ENCODE data around the gene ARAF. TPM values are rescaled to one million over a fixed set of nuclear protein-coding genes. Genes with fewer than 3 reads are reported as not detected.

Gene ARAF
- polyA plus RNA-seq, 3 donors from 2014 or later: 53.5 to 122 (median 68.5) TPM

GRCh38 chrX:47605024-47605423 lies 44.0 kb downstream of the ARAF start:
- peaks cover 2 to 14% (median 5%) of the 10 kb centered on the region in 3 donors for H3K27me3 Mint-ChIP-seq (ENCODE audit: low read depth in 3 of 3)
- no peak overlapping the region for H3K4me3 Mint-ChIP-seq
- H3K27ac Mint-ChIP-seq: no peak overlapping the region
- DNase-seq: no peak
- peaks cover 0 to 5% (median 2%) of the 10 kb centered on the region in 6 donors for H3K9me3 Mint-ChIP-seq
- peaks cover 0 to under 1% (median 0%) of the 10 kb centered on the region in 3 donors for H3K36me3 Mint-ChIP-seq
- no peaks in the 10 kb centered on the region for H3K4me1 Mint-ChIP-seq

- Mint-ChIP-seq H3K36me3 (no peaks in the 10 kb centered on the region), H3K4me3 (no peak overlapping the region), H3K4me1 (no peaks in the 10 kb centered on the region), H3K27me3 (ENCODE audit: low read depth in 3 of 3) (peaks cover 2 to 9% (median 5%) of the 10 kb centered on the region in 3 donors), H3K27ac (no peak overlapping the region), H3K9me3 (peaks cover 0 to 2% (median 0%) of the 10 kb centered on the region in 6 donors)
- no peak for DNase-seq
Measured at GRCh38 chrX:47607091-47607490, 46.1 kb downstream of the ARAF start.

GRCh38 chrX:47608130-47608810 lies 47.3 kb downstream of the ARAF start:
- H3K4me3 Mint-ChIP-seq: no peak overlapping the region
- no peak overlapping the region for H3K27ac Mint-ChIP-seq
- H3K27me3 Mint-ChIP-seq (ENCODE audit: low read depth in 3 of 3): peaks cover 2 to 9% (median 7%) of the 10 kb centered on the region in 3 donors
- H3K9me3 Mint-ChIP-seq: peaks cover 0 to 2% (median 0%) of the 10 kb centered on the region in 6 donors
- no peak for DNase-seq
- no peaks in the 10 kb centered on the region for H3K36me3 Mint-ChIP-seq
- H3K4me1 Mint-ChIP-seq: no peaks in the 10 kb centered on the region

- Mint-ChIP-seq H3K27ac (no peak overlapping the region), H3K9me3 (peaks cover 0 to under 1% (median 0%) of the 10 kb centered on the region in 6 donors), H3K4me1 (no peaks in the 10 kb centered on the region), H3K4me3 (no peak overlapping the region), H3K27me3 (ENCODE audit: low read depth in 3 of 3) (peaks cover 2 to 7% (median 7%) of the 10 kb centered on the region in 3 donors), H3K36me3 (no peaks in the 10 kb centered on the region)
- DNase-seq: no peak
Measured at GRCh38 chrX:47610511-47610910, 49.5 kb downstream of the ARAF start.

GRCh38 chrX:47611489-47611888 lies 50.5 kb downstream of the ARAF start:
- Mint-ChIP-seq H3K27me3 (ENCODE audit: low read depth in 3 of 3) (peaks cover 2 to 5% (median 3%) of the 10 kb centered on the region in 3 donors), H3K36me3 (no peaks in the 10 kb centered on the region), H3K27ac (no peak overlapping the region), H3K4me1 (no peaks in the 10 kb centered on the region), H3K4me3 (no peak overlapping the region), H3K9me3 (no peaks in the 10 kb centered on the region)
- DNase-seq: no peak

- H3K27ac Mint-ChIP-seq: no peak overlapping the region
- peaks cover 1 to 2% (median 2%) of the 10 kb centered on the region in 3 donors for H3K27me3 Mint-ChIP-seq (ENCODE audit: low read depth in 3 of 3)
- no peaks in the 10 kb centered on the region for H3K9me3 Mint-ChIP-seq
- H3K36me3 Mint-ChIP-seq: no peaks in the 10 kb centered on the region
- no peak for DNase-seq
- no peak overlapping the region for H3K4me3 Mint-ChIP-seq
- H3K4me1 Mint-ChIP-seq: no peaks in the 10 kb centered on the region
Measured at GRCh38 chrX:47611926-47612325, 50.9 kb downstream of the ARAF start.

GRCh38 chrX:47612418-47612817 lies 51.4 kb downstream of the ARAF start:
- no peak overlapping the region for H3K27ac Mint-ChIP-seq
- no peaks in the 10 kb centered on the region for H3K36me3 Mint-ChIP-seq
- H3K27me3 Mint-ChIP-seq (ENCODE audit: low read depth in 3 of 3): peaks cover 0 to 2% (median 1%) of the 10 kb centered on the region in 3 donors
- DNase-seq: no peak
- no peaks in the 10 kb centered on the region for H3K9me3 Mint-ChIP-seq
- no peaks in the 10 kb centered on the region for H3K4me1 Mint-ChIP-seq
- no peak overlapping the region for H3K4me3 Mint-ChIP-seq

GRCh38 chrX:47613082-47613481 lies 52.1 kb downstream of the ARAF start:
- H3K36me3 Mint-ChIP-seq: no peaks in the 10 kb centered on the region
- H3K9me3 Mint-ChIP-seq: no peaks in the 10 kb centered on the region
- no peak for DNase-seq
- no peak overlapping the region for H3K27ac Mint-ChIP-seq
- H3K4me1 Mint-ChIP-seq: no peaks in the 10 kb centered on the region
- H3K4me3 Mint-ChIP-seq: no peak overlapping the region
- peaks cover 0 to 3% (median 2%) of the 10 kb centered on the region in 3 donors for H3K27me3 Mint-ChIP-seq (ENCODE audit: low read depth in 3 of 3)

GRCh38 chrX:47614618-47615017 lies 53.6 kb downstream of the ARAF start:
- Mint-ChIP-seq H3K4me1 (peaks cover 0 to 4% of the 10 kb centered on the region in 2 donors), H3K9me3 (peaks cover 0 to 4% (median 0%) of the 10 kb centered on the region in 6 donors), H3K27ac (no peak overlapping the region), H3K36me3 (no peaks in the 10 kb centered on the region), H3K27me3 (ENCODE audit: low read depth in 3 of 3) (peaks cover 3 to 10% (median 7%) of the 10 kb centered on the region in 3 donors), H3K4me3 (no peak overlapping the region)
- DNase-seq: no peak

GRCh38 chrX:47618923-47619485 lies 58.0 kb downstream of the ARAF start:
- DNase-seq: no peak
- H3K27me3 Mint-ChIP-seq (ENCODE audit: low read depth in 3 of 3): peaks cover 11 to 18% (median 17%) of the 10 kb centered on the region in 3 donors
- H3K36me3 Mint-ChIP-seq: no peaks in the 10 kb centered on the region
- H3K27ac Mint-ChIP-seq: peak overlapping the region in 2 of 6 donors; percentile 23 to 33
- H3K9me3 Mint-ChIP-seq: peaks cover 0 to 4% (median 0%) of the 10 kb centered on the region in 6 donors
- peak overlapping the region; percentile 12 to 75 (median 52) for H3K4me3 Mint-ChIP-seq
- peaks cover 0 to 4% of the 10 kb centered on the region in 2 donors for H3K4me1 Mint-ChIP-seq

GRCh38 chrX:47619486-47620302 lies 58.7 kb downstream of the ARAF start, which contains the start of gene SYN1:
Gene SYN1 (minus strand): TSS chrX:47619857. CDS start chrX:47619728, 129 bp downstream.
- Mint-ChIP-seq H3K4me3 (peak within 1 kb of the TSS; percentile 12 to 75 (median 52)), H3K36me3 (no peaks in the 10 kb centered on the region), H3K27ac (peak within 1 kb of the TSS in 2 of 6 donors; percentile 23 to 33), H3K27me3 (ENCODE audit: low read depth in 3 of 3) (peaks cover 11 to 18% (median 17%) of the 10 kb centered on the region in 3 donors), H3K4me1 (peaks cover 0 to 4% of the 10 kb centered on the region in 2 donors), H3K9me3 (peaks cover 0 to 4% (median 0%) of the 10 kb centered on the region in 6 donors)
- DNase-seq: peak; percentile 82 to 87 (median 83)

GRCh38 chrX:47620303-47620685 lies 59.3 kb downstream of the ARAF start:
- Mint-ChIP-seq H3K27me3 (ENCODE audit: low read depth in 3 of 3) (peaks cover 11 to 19% (median 18%) of the 10 kb centered on the region in 3 donors), H3K36me3 (no peaks in the 10 kb centered on the region), H3K27ac (no peak overlapping the region), H3K4me3 (peak overlapping the region in 3 of 5 donors; percentile 19 to 28 (median 23)), H3K4me1 (peaks cover 0 to 4% of the 10 kb centered on the region in 2 donors), H3K9me3 (peaks cover 0 to 4% (median 0%) of the 10 kb centered on the region in 6 donors)
- no peak for DNase-seq

Measured in immature natural killer cell (primary cell).